ENCODE results near the gene ROM1.
A peak's percentile ranks its signal among the peaks of the same experiment; 100 is the strongest.

Gene ROM1, protein sequence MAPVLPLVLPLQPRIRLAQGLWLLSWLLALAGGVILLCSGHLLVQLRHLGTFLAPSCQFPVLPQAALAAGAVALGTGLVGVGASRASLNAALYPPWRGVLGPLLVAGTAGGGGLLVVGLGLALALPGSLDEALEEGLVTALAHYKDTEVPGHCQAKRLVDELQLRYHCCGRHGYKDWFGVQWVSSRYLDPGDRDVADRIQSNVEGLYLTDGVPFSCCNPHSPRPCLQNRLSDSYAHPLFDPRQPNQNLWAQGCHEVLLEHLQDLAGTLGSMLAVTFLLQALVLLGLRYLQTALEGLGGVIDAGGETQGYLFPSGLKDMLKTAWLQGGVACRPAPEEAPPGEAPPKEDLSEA

DNA sequence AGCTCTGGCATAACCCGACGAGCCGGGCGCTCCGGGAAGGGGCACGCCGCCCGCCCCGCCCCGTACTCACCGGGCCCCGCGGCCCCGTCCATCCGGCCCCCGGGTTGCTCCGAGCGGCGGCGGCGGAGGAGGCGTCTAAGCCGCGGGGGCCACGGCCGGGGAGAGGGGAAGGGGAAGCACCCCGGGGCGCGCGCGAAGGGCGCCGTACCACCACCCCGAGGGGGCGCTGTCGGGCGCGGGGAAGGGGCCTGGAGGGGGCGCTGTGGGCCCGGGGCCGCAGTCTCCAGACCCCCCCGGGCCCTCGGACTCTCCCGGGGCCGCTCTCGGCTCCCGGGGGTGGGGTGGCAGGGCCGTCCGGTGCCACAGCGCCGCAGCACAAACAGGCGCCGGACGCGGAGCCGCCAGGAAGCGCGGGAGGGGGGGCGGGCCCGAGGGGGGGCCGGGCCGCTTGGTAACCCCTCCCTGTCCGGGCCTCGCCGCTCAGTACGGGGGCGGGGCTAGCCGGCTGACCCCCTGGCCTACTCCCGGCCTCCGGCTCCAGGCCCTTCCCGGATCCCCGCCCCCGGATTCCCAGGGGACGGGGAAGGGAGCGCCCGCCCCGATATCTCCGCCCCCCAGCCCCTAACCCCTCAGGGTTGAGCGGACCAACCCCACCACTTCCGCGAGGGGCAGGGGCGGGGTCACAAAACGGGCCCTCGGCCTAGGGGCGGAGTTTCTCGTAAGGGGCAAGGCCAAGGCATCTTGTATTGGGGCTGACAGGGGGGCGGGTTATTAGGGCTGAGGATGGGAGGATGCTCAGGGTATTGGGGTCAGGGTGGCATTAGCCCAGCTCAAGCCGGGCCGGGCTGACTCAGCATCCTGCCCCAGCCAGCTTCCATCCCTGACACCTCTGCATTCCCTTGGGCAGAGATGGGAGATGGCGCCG lies at the start of gene ROM1, which contains the start of gene EML3:
ROM1 (plus strand) TSS at position 892 of the 925 bp plus-strand sequence; CDS start at position 917, 25 bp downstream.
EML3 (minus strand) TSS at position 410 of the 925 bp plus-strand sequence; CDS start at position 92, 318 bp downstream.
- Histone ChIP-seq H3K9me3 (replicated peaks; ENCODE audit: insufficient read depth, low read length) (no peaks in the 10 kb centered on the region), H3K27me3 (replicated peaks; ENCODE audit: insufficient read depth, low read length) (no peaks in the 10 kb centered on the region), H2AFZ (ENCODE audit: low read length) (peak within 1 kb of the TSS; percentile 79), H3K9me2 (replicated peaks; ENCODE audit: insufficient read depth, low read length) (no peaks in the 10 kb centered on the region), H4K20me1 (ENCODE audit: insufficient read depth, low read length) (no peaks in the 10 kb centered on the region), H3K79me2 (ENCODE audit: low read length) (peaks cover 13% of the 10 kb centered on the region), H3K36me3 (replicated peaks; ENCODE audit: insufficient read depth, low read length) (no peaks in the 10 kb centered on the region), H3K9ac (ENCODE audit: low read length) (peak within 1 kb of the TSS; percentile 69), H3K4me1 (ENCODE audit: low read length) (peaks cover 14% of the 10 kb centered on the region), H3K4me3 (ENCODE audit: low read length) (peak within 1 kb of the TSS; percentile 82), H3K4me2 (ENCODE audit: low read depth, low read length) (peak within 1 kb of the TSS; percentile 87), H3F3A (ENCODE audit: insufficient read depth, low read length) (peaks cover 10% of the 10 kb centered on the region), H3K27ac (ENCODE audit: low read length) (peak within 1 kb of the TSS; percentile 51; the same call in 1 of the 2 replicates)
- peak; percentile 85 for DNase-seq
- TF ChIP-seq, protein P1, sequence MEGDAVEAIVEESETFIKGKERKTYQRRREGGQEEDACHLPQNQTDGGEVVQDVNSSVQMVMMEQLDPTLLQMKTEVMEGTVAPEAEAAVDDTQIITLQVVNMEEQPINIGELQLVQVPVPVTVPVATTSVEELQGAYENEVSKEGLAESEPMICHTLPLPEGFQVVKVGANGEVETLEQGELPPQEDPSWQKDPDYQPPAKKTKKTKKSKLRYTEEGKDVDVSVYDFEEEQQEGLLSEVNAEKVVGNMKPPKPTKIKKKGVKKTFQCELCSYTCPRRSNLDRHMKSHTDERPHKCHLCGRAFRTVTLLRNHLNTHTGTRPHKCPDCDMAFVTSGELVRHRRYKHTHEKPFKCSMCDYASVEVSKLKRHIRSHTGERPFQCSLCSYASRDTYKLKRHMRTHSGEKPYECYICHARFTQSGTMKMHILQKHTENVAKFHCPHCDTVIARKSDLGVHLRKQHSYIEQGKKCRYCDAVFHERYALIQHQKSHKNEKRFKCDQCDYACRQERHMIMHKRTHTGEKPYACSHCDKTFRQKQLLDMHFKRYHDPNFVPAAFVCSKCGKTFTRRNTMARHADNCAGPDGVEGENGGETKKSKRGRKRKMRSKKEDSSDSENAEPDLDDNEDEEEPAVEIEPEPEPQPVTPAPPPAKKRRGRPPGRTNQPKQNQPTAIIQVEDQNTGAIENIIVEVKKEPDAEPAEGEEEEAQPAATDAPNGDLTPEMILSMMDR (IDR thresholded peaks at IDR 0.05; ENCODE audit: low read length): peak; percentile 89
- no peak for TF ChIP-seq EZH2phosphoT487 (IDR thresholded peaks at IDR 0.05; ENCODE audit: low read length)

DNA sequence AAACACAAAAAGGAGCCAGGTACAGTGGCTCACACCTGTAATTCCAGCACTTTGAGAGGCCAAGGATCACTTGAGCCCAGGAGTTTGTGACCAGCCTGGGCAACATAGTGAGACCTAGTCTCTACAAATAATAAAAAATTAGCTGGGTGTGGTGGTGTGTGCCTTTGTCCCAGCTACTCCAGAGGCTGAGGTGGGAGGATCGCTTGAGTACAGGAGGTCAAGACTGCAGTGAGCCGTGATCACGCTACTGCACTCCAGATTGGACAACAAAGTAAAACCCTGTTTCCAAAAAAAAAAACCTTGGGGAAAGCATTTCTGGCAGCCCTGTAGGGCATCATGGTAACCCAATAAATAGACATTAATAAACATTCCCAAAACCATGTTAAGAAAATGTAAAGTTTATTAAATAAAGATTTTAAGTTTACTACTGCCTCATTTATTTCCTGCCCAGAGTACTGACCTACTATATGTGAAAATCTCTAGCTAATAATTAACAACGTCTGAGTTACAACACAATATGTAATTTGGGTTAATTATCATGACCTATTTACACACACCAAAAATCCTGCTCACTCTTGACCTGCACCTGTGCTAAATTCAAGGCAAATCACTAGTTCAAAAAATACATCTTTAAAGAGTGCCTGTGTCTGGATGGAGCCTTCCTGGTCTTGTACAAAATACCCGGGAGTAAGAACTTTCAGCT lies 47.8 kb upstream of the ROM1 start:
- peaks cover 19% of the 10 kb centered on the region for H3F3A ChIP-seq (ENCODE audit: insufficient read depth, low read length)
- H3K9me2 ChIP-seq (replicated peaks; ENCODE audit: insufficient read depth, low read length): no peaks in the 10 kb centered on the region
- H3K27me3 ChIP-seq (replicated peaks; ENCODE audit: insufficient read depth, low read length): no peaks in the 10 kb centered on the region
- no peak overlapping the region for H3K9ac ChIP-seq (ENCODE audit: low read length)
- peaks cover 20% of the 10 kb centered on the region for H3K36me3 ChIP-seq (replicated peaks; ENCODE audit: insufficient read depth, low read length)
- 0 out of 2 replicates have a peak, but pooled peaks cover 5% of the 10 kb centered on the region for H4K20me1 ChIP-seq (ENCODE audit: insufficient read depth, low read length)
- H3K4me2 ChIP-seq (ENCODE audit: low read depth, low read length): no peak overlapping the region
- no peak overlapping the region for H2AFZ ChIP-seq (ENCODE audit: low read length)
- no peak overlapping the region for H3K4me3 ChIP-seq (ENCODE audit: low read length)
- no peak for DNase-seq
- peaks cover 85% of the 10 kb centered on the region for H3K79me2 ChIP-seq (ENCODE audit: low read length)
- TF ChIP-seq, protein P1 (IDR thresholded peaks at IDR 0.05; ENCODE audit: low read length): no peak
- TF ChIP-seq EZH2phosphoT487 (IDR thresholded peaks at IDR 0.05; ENCODE audit: low read length) (no peak), EZH2 (optimal IDR thresholded peaks at IDR 0.05; ENCODE audit: low read depth, low read length) (no peak)
- no peaks in the 10 kb centered on the region for H3K9me3 ChIP-seq (replicated peaks; ENCODE audit: insufficient read depth, low read length)
- no peak overlapping the region for H3K27ac ChIP-seq (ENCODE audit: low read length)
- H3K4me1 ChIP-seq (ENCODE audit: low read length): 0 out of 2 replicates have a peak, but pooled peaks cover 2% of the 10 kb centered on the region

DNA sequence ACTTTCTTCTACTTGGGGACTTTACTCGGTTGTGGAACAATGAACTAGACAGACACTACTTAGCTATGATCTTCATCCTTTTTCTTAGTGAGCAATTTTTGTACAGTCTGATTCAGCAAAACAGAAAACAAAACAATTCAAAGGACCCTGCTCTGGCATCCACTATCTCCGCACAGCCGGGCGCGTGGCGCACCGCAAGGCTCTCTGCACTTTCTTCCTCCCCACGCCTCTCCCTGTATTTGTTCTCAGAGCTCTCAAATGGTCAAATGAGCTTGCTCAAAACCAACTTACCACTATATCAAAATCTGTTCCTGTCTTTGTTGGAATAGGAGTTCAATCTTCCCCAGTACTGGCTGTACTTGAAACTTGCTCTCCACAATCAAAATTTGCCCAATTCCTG lies 46.8 kb upstream of the ROM1 start:
- no peak overlapping the region for H3K9ac ChIP-seq (ENCODE audit: low read length)
- H3K4me3 ChIP-seq (ENCODE audit: low read length): no peak overlapping the region
- TF ChIP-seq EZH2 (optimal IDR thresholded peaks at IDR 0.05; ENCODE audit: low read depth, low read length) (no peak), EZH2phosphoT487 (IDR thresholded peaks at IDR 0.05; ENCODE audit: low read length) (no peak)
- TF ChIP-seq, protein P1 (IDR thresholded peaks at IDR 0.05; ENCODE audit: low read length): no peak
- H3K79me2 ChIP-seq (ENCODE audit: low read length): peaks cover 90% of the 10 kb centered on the region
- H3K4me1 ChIP-seq (ENCODE audit: low read length): no peaks in the 10 kb centered on the region
- no peaks in the 10 kb centered on the region for H3K9me3 ChIP-seq (replicated peaks; ENCODE audit: insufficient read depth, low read length)
- H3F3A ChIP-seq (ENCODE audit: insufficient read depth, low read length): peaks cover 17% of the 10 kb centered on the region
- no peak for DNase-seq
- H3K4me2 ChIP-seq (ENCODE audit: low read depth, low read length): no peak overlapping the region
- H3K27ac ChIP-seq (ENCODE audit: low read length): no peak overlapping the region
- H2AFZ ChIP-seq (ENCODE audit: low read length): no peak overlapping the region
- H3K27me3 ChIP-seq (replicated peaks; ENCODE audit: insufficient read depth, low read length): no peaks in the 10 kb centered on the region
- H4K20me1 ChIP-seq (ENCODE audit: insufficient read depth, low read length): 0 out of 2 replicates have a peak, but pooled peaks cover 5% of the 10 kb centered on the region
- H3K9me2 ChIP-seq (replicated peaks; ENCODE audit: insufficient read depth, low read length): no peaks in the 10 kb centered on the region
- H3K36me3 ChIP-seq (replicated peaks; ENCODE audit: insufficient read depth, low read length): peaks cover 20% of the 10 kb centered on the region

Data from MM.1S (cell line).